HCT116 (cell line): Measurements from ENCODE around the gene WDR45B.

Experiments
- CEBPB ChIP-seq: IDR thresholded peaks from 2 replicates; pipeline ENCODE4 v1.6.1; 2012; ENCODE audit warnings: low read depth
- CTCF ChIP-seq, 3 experiments: fragments of 200-600 bp in 1 of 3; sonication (generic) in 1 of 3; IDR thresholded peaks in 2 of 3; conservative IDR thresholded peaks in 1 of 3; 2 replicates each; pipeline ENCODE4 v1.5.1; 2012 to 2017; ENCODE audit warnings: low read depth in 2 of 3, low read length in 2 of 3, antibody characterized with exemption in 1 of 3, borderline replicate concordance in 1 of 3, control low read depth in 1 of 3, mild to moderate bottlenecking in 1 of 3, mixed read lengths in 1 of 3, mixed run types in 1 of 3, moderate library complexity in 1 of 3; ENCODE audit not compliant: insufficient read depth in 1 of 3
- ELF1 ChIP-seq: IDR thresholded peaks from 2 replicates; pipeline ENCODE4 v1.6.1; 2012; ENCODE audit warnings: low read depth, borderline replicate concordance
- EZH2 ChIP-seq: fragments of 200-600 bp; sonication (generic); IDR thresholded peaks from 2 replicates; pipeline ENCODE4 v1.6.1; 2017; ENCODE audit warnings: antibody characterized with exemption, mixed run types
- EZH2phosphoT487 ChIP-seq: fragments of 200-600 bp; IDR thresholded peaks from 2 replicates; pipeline ENCODE4 v1.6.1; 2018; ENCODE audit warnings: antibody characterized with exemption, borderline replicate concordance
- JUND ChIP-seq: IDR thresholded peaks from 2 replicates; pipeline ENCODE4 v1.6.1; 2012
- POLR2A ChIP-seq: IDR thresholded peaks from 2 replicates; pipeline ENCODE4 v1.7.0; 2011; ENCODE audit warnings: borderline replicate concordance; ENCODE audit not compliant: insufficient read depth, insufficient read length; ENCODE audit errors: extremely low read depth
- POLR2AphosphoS5 ChIP-seq: IDR thresholded peaks from 2 replicates; pipeline ENCODE4 v1.6.1; 2011; ENCODE audit warnings: mild to moderate bottlenecking, low read depth, low read length, moderate library complexity
- REST ChIP-seq: IDR thresholded peaks from 2 replicates; pipeline ENCODE4 v1.6.1; 2012; ENCODE audit warnings: low read depth
- SIN3A ChIP-seq: IDR thresholded peaks from 2 replicates; pipeline ENCODE4 v1.6.1; 2012; ENCODE audit warnings: low read depth
- SRF ChIP-seq: IDR thresholded peaks from 2 replicates; pipeline ENCODE4 v1.6.1; 2012; ENCODE audit warnings: low read depth
- YY1 ChIP-seq: IDR thresholded peaks from 2 replicates; pipeline ENCODE4 v1.6.1; 2011; ENCODE audit warnings: low read length, low read depth, moderate library complexity, mild to moderate bottlenecking; ENCODE audit not compliant: insufficient replicate concordance; ENCODE audit errors: extremely low read depth
- ZFX ChIP-seq: fragments of 450-650 bp; IDR thresholded peaks from 2 replicates; pipeline ENCODE4 v1.6.1; 2017
- TF ChIP-seq, protein P1 (sequence below): IDR thresholded peaks from 2 replicates; pipeline ENCODE4 v1.6.1; 2011; ENCODE audit warnings: mild to moderate bottlenecking, low read length, moderate library complexity; ENCODE audit not compliant: insufficient replicate concordance; ENCODE audit errors: extremely low read depth

DNA sequence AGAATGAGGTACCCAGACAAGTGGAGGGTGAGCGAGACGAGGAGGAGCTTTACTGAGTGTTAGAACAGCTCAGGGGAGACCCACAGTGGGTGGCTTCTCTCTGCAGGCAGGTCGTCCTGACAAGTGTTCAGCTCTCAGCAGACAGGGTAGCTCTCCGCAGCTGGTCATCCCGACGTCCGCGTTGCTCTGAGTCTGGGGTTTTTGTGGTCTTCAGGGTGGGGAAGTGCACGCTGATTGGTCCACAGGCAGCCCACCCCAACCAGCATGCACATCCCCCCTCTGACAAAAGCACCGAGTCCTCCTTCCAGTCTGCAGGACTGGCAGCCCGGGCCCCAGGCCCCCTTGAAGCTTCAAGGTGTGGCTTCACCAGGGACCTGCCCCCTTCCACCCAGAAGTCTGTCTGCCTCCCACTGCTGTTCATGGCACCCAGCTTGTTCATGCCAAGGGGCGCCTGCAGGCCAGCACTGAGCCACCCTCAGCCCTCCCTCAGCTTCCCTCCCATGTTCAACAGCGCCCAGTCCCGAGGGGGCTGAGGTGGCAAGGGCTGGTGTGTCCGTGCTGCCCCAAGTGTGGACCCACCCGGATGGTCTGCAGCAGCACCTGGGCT lies 19.9 kb upstream of the WDR45B start:
- TF ChIP-seq CEBPB, result no peak
- TF ChIP-seq CTCF (IDR thresholded peaks at IDR 0.05 in 2 of 3, conservative IDR thresholded peaks at IDR 0.05 in 1 of 3; ENCODE audit: borderline replicate concordance in 1 of 3, insufficient read depth in 1 of 3, low read depth in 2 of 3, low read length in 2 of 3), result no peak
- TF ChIP-seq EZH2phosphoT487, result no peak
- TF ChIP-seq SRF, result no peak
- no peak for TF ChIP-seq POLR2A
- no peak for TF ChIP-seq ELF1
- TF ChIP-seq, protein P1, sequence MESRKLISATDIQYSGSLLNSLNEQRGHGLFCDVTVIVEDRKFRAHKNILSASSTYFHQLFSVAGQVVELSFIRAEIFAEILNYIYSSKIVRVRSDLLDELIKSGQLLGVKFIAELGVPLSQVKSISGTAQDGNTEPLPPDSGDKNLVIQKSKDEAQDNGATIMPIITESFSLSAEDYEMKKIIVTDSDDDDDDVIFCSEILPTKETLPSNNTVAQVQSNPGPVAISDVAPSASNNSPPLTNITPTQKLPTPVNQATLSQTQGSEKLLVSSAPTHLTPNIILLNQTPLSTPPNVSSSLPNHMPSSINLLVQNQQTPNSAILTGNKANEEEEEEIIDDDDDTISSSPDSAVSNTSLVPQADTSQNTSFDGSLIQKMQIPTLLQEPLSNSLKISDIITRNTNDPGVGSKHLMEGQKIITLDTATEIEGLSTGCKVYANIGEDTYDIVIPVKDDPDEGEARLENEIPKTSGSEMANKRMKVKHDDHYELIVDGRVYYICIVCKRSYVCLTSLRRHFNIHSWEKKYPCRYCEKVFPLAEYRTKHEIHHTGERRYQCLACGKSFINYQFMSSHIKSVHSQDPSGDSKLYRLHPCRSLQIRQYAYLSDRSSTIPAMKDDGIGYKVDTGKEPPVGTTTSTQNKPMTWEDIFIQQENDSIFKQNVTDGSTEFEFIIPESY, result no peak
- no peak for TF ChIP-seq REST
- TF ChIP-seq YY1, result no peak
- TF ChIP-seq EZH2, result no peak
- no peak for TF ChIP-seq ZFX
- TF ChIP-seq POLR2AphosphoS5, result no peak
- TF ChIP-seq JUND, result no peak
- TF ChIP-seq SIN3A, result no peak
